Measurements from ENCODE around the gene RGL4. TPM values are rescaled to one million over a fixed set of nuclear protein-coding genes. Genes with fewer than 3 reads are reported as not detected.

Gene RGL4
- total RNA-seq, 6 experiments from 2014 or later, result not detected

DNA sequence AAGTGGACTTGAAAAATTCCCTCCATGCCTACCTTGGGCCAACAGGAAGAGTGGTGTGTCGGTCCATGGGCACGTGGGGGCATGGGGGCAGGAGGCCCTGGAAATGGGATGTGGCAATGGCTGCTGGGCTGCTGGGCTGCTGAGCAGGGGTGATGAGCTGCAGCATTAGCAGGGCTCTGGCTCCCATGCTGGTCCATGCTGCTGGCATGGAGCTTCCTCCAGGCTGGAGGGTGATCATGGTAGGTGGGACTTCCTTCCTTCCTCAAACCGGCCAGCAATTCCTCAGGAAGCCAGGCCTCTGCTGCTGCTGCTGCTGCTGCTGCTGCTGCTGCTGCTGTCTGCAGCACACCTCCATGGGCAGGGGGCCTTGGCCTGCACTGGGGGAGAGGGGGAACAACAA lies 4.3 kb downstream of the RGL4 start:
- WGBS (ENCODE audit: insufficient coverage, low coverage, low lambda C conversion rate, missing lambda C conversion rate), result no CpG with 5 or more reads among the region's 3 CpGs
- H3K27ac ChIP-seq, result no peak overlapping the region
- DNase-seq, result peak in 1 of 3 donors; percentile 33

DNA sequence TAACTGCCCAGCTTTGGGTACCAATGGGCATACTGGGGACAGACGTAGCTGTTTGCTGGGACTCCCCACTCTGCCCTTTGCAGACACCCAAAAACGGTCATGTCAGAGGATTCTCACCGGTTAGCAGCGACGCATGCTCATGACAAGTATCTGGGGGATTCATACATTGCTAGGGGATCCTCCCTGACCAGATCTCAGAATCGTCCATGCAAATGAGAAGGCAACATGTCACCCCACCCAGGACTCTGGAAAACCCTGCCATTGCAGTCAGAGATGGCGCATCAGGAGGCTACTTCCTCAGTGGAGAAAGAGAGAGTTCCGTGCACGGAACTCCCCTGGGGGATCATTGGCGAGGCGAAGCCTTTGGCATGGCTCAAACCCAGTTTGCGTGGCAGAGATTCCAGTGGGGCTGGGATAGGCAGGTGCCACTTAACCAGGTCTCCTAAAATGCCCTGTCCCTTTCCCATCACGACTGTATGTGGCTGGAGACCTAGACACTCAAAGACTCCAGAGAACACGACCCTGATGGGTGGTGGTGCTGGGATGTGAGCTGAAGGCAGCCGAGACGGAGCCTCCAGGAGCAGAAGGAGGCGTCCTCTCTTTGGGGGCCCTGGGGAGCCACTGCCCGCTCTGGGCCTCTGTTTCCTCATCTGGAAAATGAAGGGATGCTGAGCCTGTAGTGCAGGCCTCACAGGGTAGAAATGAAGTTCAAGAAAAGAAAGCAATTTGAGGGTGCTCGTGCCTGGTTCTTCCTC lies 4.9 kb downstream of the RGL4 start:
- ATAC-seq (no peak), DNase-seq (no peak)
- Histone ChIP-seq H3K4me3 (no peak overlapping the region), H3K4me1 (no peaks in the 10 kb centered on the region), H3K27me3 (no peaks in the 10 kb centered on the region), H3K9me3 (no peaks in the 10 kb centered on the region), H3K36me3 (peaks cover 0 to 26% (median 1%) of the 10 kb centered on the region in 4 donors), H3K27ac (peak overlapping the region; percentile 2 to 24 (median 10))
- WGBS (ENCODE audit: insufficient coverage, low coverage, low lambda C conversion rate, missing lambda C conversion rate), result 65% methylated on average over 2 of the region's 19 CpGs
- intact Hi-C loops (cut with DNase I), result no loop called here
- TF ChIP-seq POLR2A (IDR thresholded peaks at IDR 0.05), result no peak
- TF ChIP-seq, protein P1, sequence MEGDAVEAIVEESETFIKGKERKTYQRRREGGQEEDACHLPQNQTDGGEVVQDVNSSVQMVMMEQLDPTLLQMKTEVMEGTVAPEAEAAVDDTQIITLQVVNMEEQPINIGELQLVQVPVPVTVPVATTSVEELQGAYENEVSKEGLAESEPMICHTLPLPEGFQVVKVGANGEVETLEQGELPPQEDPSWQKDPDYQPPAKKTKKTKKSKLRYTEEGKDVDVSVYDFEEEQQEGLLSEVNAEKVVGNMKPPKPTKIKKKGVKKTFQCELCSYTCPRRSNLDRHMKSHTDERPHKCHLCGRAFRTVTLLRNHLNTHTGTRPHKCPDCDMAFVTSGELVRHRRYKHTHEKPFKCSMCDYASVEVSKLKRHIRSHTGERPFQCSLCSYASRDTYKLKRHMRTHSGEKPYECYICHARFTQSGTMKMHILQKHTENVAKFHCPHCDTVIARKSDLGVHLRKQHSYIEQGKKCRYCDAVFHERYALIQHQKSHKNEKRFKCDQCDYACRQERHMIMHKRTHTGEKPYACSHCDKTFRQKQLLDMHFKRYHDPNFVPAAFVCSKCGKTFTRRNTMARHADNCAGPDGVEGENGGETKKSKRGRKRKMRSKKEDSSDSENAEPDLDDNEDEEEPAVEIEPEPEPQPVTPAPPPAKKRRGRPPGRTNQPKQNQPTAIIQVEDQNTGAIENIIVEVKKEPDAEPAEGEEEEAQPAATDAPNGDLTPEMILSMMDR (IDR thresholded peaks at IDR 0.05), result no peak

More for the DNA sequence above, 4.3 kb downstream of the RGL4 start:
- Histone ChIP-seq H3K4me3 (no peak overlapping the region), H3K27me3 (no peaks in the 10 kb centered on the region), H3K4me1 (no peaks in the 10 kb centered on the region), H3K9me3 (no peaks in the 10 kb centered on the region), H3K36me3 (peaks cover 0 to 20% (median 1%) of the 10 kb centered on the region in 4 donors)
- ATAC-seq, result no peak
- intact Hi-C loops (cut with DNase I), result no loop called here
- TF ChIP-seq, protein P1 (IDR thresholded peaks at IDR 0.05), result no peak
- TF ChIP-seq POLR2A (IDR thresholded peaks at IDR 0.05), result no peak

DNA sequence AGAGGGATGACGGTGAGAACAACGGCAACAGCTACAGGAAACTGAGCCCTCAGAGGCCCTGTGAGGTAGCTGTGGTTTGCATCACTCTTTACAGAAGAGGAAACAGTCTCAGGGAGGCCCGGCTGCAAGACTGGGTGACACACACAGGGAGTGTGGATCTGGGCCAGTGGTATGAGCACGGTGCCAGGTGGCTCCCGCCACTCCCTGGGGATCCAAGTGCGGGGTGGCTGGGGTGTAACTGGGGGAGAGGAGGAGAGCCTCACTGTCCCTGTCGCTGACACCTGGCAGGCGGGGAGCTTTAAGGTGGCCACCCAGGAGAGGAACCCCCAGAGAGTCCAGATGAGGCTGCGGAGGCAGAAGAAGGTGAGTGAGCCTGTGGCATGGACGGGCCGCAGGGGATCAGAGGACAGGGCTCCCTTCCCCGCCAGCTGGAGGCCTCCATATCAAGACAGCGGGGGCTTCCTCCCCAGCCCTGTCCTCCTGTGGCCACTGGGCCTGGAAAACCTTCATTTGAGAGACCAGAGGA lies 5.6 kb downstream of the RGL4 start:
- ATAC-seq, result peak; percentile 48 to 77 (median 55)
- Histone ChIP-seq H3K36me3 (peaks cover 0 to 32% (median 1%) of the 10 kb centered on the region in 4 donors), H3K4me3 (no peak overlapping the region), H3K4me1 (no peaks in the 10 kb centered on the region), H3K27ac (peak overlapping the region in 2 of 3 donors; percentile 28 to 53), H3K9me3 (no peaks in the 10 kb centered on the region), H3K27me3 (no peaks in the 10 kb centered on the region)
- TF ChIP-seq, protein P1 (IDR thresholded peaks at IDR 0.05), result no peak
- TF ChIP-seq POLR2A (IDR thresholded peaks at IDR 0.05), result no peak
- no CpG with 5 or more reads among the region's 13 CpGs for WGBS (ENCODE audit: insufficient coverage, low coverage, low lambda C conversion rate, missing lambda C conversion rate)
- intact Hi-C loops (cut with DNase I), result no loop called here
- no peak for DNase-seq

DNA sequence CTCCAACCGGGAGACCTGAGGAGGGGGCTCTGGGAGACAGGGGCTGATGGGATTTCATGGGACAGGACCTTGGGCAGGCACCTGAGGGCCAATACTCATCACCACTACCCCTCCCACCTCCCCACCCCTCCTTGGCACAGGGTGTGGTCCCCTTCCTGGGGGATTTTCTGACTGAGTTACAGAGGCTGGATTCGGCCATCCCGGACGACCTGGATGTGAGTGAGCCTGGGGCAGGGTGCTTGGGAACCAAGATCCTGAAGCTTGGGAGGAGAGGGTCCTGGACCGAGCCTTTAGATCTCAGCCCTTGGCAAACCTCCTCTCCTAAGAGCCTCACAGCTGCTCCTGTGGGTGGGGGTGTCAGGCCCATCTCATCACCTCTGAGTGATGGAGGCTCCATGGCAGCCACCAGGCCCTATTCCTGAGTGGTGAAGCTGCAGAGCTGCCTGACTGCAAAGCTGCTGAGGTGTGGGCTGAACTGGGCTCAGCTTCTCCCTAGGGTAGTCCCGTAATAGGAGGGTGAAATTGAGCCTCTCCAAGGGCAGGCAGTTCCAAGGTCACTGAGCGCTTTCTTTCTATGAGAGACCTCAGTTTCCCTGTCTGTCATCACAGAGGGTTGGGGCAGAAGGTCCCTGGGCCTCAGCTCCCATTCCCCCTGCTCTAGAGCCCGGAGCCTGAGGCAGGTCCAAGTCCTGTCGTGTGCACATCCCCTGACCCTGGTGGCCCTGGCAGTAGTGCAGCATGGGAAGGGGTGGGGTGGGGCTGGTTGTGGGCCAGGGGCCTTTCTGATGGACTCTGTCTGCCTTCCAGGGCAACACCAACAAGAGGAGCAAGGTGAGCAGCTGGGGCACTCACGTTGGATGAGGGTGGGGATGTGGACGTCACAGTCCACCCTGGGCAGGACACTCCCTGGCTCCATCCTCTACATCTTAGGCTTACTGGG lies 6.5 kb downstream of the RGL4 start:
- WGBS (ENCODE audit: insufficient coverage, low coverage, low lambda C conversion rate, missing lambda C conversion rate), result 80% methylated on average over 4 of the region's 11 CpGs
- no peaks in the 10 kb centered on the region for H3K27me3 ChIP-seq
- H3K4me3 ChIP-seq, result no peak overlapping the region
- no peaks in the 10 kb centered on the region for H3K9me3 ChIP-seq
- TF ChIP-seq, protein P1 (IDR thresholded peaks at IDR 0.05), result no peak
- no peak for TF ChIP-seq POLR2A (IDR thresholded peaks at IDR 0.05)
- H3K4me1 ChIP-seq, result no peaks in the 10 kb centered on the region
- intact Hi-C loops (cut with DNase I), result no loop called here
- DNase-seq (no peak), ATAC-seq (peak in 1 of 4 donors; percentile 13)
- H3K27ac ChIP-seq, result peak overlapping the region in 2 of 3 donors; percentile 28 to 53
- peaks cover 0 to 34% (median 1%) of the 10 kb centered on the region in 4 donors for H3K36me3 ChIP-seq
